ENCODE measurements around the gene DGCR8. TPM values are rescaled to one million over a fixed set of nuclear protein-coding genes. Genes with fewer than 3 reads are reported as not detected.

Gene DGCR8
- total RNA-seq, 4 donors from 2014 or later = 34.3 to 182 (median 64.7) TPM

GRCh38 chr22:20160041-20160440, 80.0 kb downstream of the DGCR8 start:
- 40 to 67% methylated on average over 1 to 10 of the region's 10 CpGs for WGBS, 2 donors (ENCODE audit: low coverage in 1 of 2)
- intact Hi-C loops (cut with DNase I; ENCODE audit: low total_unique reads) = loop anchor here (2.0 kb wide), 1 partner anchor 125 kb away; no protein-coding TSS in a partner anchor
- peaks cover 19% of the 10 kb centered on the region for H3K27me3 ChIP-seq

More at GRCh38 chr22:20160041-20160440, 80.0 kb downstream of the DGCR8 start:
- DNase-seq = no peak
- TF ChIP-seq POLR2AphosphoS5 (IDR thresholded peaks at IDR 0.05) = no peak
- no peak for TF ChIP-seq EP300 (IDR thresholded peaks at IDR 0.05; ENCODE audit: low read depth)
- no peak for TF ChIP-seq CTCF (IDR thresholded peaks at IDR 0.05)
- no peak for TF ChIP-seq POLR2A (IDR thresholded peaks at IDR 0.05)
- Histone ChIP-seq H3K27ac (no peak overlapping the region), H3K4me3 (no peak overlapping the region), H3K4me1 (peaks cover 0 to 4% (median 0%) of the 10 kb centered on the region in 4 donors), H3K36me3 (no peaks in the 10 kb centered on the region), H3K9me3 (no peaks in the 10 kb centered on the region)
- in situ Hi-C loops (cut with MboI; ENCODE audit: low pct_ligation_motif_present in 1 of 4, low pct_unique_long_range_greater_than_20kb in 1 of 4, low sequenced_read_pairs in 3 of 4) = loop anchor here in 1 of 4 donors (25.0 kb wide), 1 partner anchor 477 kb away; no protein-coding TSS in a partner anchor

Small RNAs within 50 kb of the gene (small RNA-seq; reads per million reads assigned to genes)
- 0.59 to 10.7 (median 4.1) reads per million in 4 donors for gene MIR185
- 0 to 0.35 (median 0.21) reads per million in 4 donors for gene MIR6816
- gene RF00017 = 0 reads per million in 4 donors
- 0 reads per million in 4 donors for gene RF00599

Other genes with a start within 250 kb of the DGCR8 start
- 1 to 10 TPM in 3 of 4 donors, under 1 TPM in 1; 0.80 to 4.8 (median 2.8) TPM for gene GNB1L, start 225.4 kb upstream of the DGCR8 start, total RNA-seq
- 10 to 100 TPM in 1 of 4 donors, 1 to 10 TPM in 3; 7.1 to 16.8 (median 7.8) TPM for gene RTL10, start 225.4 kb upstream of the DGCR8 start, total RNA-seq
- 100 to 1,000 TPM in 1 of 4 donors, 10 to 100 TPM in 3; 58.5 to 103 (median 85.3) TPM for gene COMT, start 138.5 kb upstream of the DGCR8 start, total RNA-seq
- gene TXNRD2, start 138.4 kb upstream of the DGCR8 start, total RNA-seq = 10 to 100 TPM; 12.1 to 28.9 (median 21.6) TPM
- gene ARVCF, start 63.4 kb upstream of the DGCR8 start, total RNA-seq = 10 to 100 TPM; 15.3 to 81.6 (median 19.3) TPM
- gene TANGO2, start 59.1 kb upstream of the DGCR8 start, total RNA-seq = 100 to 1,000 TPM in 1 of 4 donors, 10 to 100 TPM in 3; 32.9 to 101 (median 50.6) TPM
- gene RANBP1, start 35.9 kb downstream of the DGCR8 start, total RNA-seq = 100 to 1,000 TPM in 3 of 4 donors, 10 to 100 TPM in 1; 45.6 to 128 (median 106) TPM
- gene TRMT2A, start 37.0 kb downstream of the DGCR8 start, total RNA-seq = 10 to 100 TPM; 38.6 to 77.4 (median 46.5) TPM
- gene ZDHHC8, start 51.6 kb downstream of the DGCR8 start, total RNA-seq = 10 to 100 TPM; 14.7 to 56.5 (median 17.1) TPM
- gene CCDC188, start 70.8 kb downstream of the DGCR8 start, total RNA-seq = under 1 TPM in 1 of 4 donors, not detected in 3; 0.41 TPM
- 10 to 100 TPM in 1 of 4 donors, 1 to 10 TPM in 1, under 1 TPM in 1, not detected in 1; 0.64 to 22.8 (median 3.0) TPM for gene RTN4R, start 188.1 kb downstream of the DGCR8 start, total RNA-seq
- gene DGCR6L, start 239.8 kb downstream of the DGCR8 start, total RNA-seq = 10 to 100 TPM; 27.7 to 52.3 (median 36.9) TPM